ENCODE data around the gene THSD4. TPM values are rescaled to one million over a fixed set of nuclear protein-coding genes. Genes with fewer than 3 reads are reported as not detected.

Gene THSD4
- total RNA-seq, 2 donors from 2014 or later: 71.2 to 150 TPM

- TF ChIP-seq CTCF (IDR thresholded peaks at IDR 0.05): no peak
- no peak for DNase-seq (ENCODE audit: low spot score)
- ATAC-seq (ENCODE audit: insufficient number of reproducible peaks, low FRiP score, low read depth): no peak
- H3K9me3 ChIP-seq: no peaks in the 10 kb centered on the region
- no peak overlapping the region for H3K4me3 ChIP-seq
- no peak overlapping the region for H3K27ac ChIP-seq
- H3K27me3 ChIP-seq (replicated peaks; ENCODE audit: insufficient read depth): no peaks in the 10 kb centered on the region
- H3K4me1 ChIP-seq (ENCODE audit: control insufficient read depth in 1 of 2, low read depth in 2 of 2): peaks cover 0 to 4% of the 10 kb centered on the region in 2 donors
- no peaks in the 10 kb centered on the region for H3K36me3 ChIP-seq
Measured at GRCh38 chr15:71541746-71542145, 426.5 kb downstream of the THSD4 start.

DNA sequence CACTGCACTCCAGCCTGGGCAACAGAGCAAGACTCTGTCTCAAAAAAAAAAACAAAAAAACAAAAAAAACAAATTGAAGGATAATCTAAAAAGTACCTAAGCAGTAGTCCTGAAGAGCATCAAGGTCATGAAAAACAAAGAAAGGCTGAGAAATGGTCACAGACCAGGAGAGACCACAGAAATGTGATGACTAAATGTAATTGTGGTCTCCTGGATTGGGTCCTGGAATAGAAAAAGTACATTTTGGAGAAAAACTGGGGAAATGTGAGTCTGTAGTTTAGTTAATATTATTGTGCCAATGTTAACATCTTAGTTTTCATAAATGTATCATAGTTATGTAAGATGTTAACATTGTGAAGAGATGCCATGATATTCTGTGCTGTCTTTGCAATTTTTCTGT, 427.6 kb downstream of the THSD4 start:
- H3K27ac ChIP-seq: no peak overlapping the region
- H3K9me3 ChIP-seq: no peaks in the 10 kb centered on the region
- H3K27me3 ChIP-seq (replicated peaks; ENCODE audit: insufficient read depth): no peaks in the 10 kb centered on the region
- no peak for TF ChIP-seq CTCF (IDR thresholded peaks at IDR 0.05)
- H3K4me3 ChIP-seq: no peak overlapping the region
- no peaks in the 10 kb centered on the region for H3K36me3 ChIP-seq
- H3K4me1 ChIP-seq (ENCODE audit: control insufficient read depth in 1 of 2, low read depth in 2 of 2): peaks cover 2 to 12% of the 10 kb centered on the region in 2 donors
- DNase-seq (ENCODE audit: low spot score): no peak
- no peak for ATAC-seq (ENCODE audit: insufficient number of reproducible peaks, low FRiP score, low read depth)

- TF ChIP-seq CTCF (IDR thresholded peaks at IDR 0.05): no peak
- Histone ChIP-seq H3K4me1 (ENCODE audit: control insufficient read depth in 1 of 2, low read depth in 2 of 2) (peaks cover 2 to 17% of the 10 kb centered on the region in 2 donors), H3K36me3 (no peaks in the 10 kb centered on the region), H3K27ac (no peak overlapping the region), H3K4me3 (no peak overlapping the region), H3K9me3 (no peaks in the 10 kb centered on the region), H3K27me3 (replicated peaks; ENCODE audit: insufficient read depth) (no peaks in the 10 kb centered on the region)
- no peak for DNase-seq (ENCODE audit: low spot score)
- ATAC-seq (ENCODE audit: insufficient number of reproducible peaks, low FRiP score, low read depth): no peak
Measured at GRCh38 chr15:71543413-71543812, 428.1 kb downstream of the THSD4 start.

DNA sequence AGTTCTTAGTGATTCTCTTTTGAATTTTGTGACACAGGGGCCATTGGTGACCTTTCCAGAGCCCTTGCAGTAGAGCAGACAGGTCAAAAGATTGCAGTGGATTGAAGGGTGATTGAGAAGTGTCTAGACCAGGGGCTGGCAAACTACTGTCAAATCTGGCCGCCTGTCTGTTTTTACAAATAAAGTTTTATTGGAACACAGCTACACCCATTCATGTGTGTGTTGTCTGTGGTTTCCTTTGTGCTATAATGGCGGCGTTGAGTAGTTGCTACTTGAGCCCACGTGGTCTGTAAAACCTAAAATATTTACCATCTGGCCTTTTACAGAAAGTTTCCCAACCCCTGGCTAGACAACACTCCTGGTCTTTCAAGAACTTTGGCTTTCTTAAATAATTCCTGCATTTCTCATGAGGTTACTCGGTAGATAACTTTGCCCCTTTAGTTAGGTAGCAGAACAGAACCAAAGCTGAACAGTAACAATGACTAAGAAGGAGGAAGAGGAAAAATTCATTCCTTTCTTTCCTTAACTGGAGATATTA, 430.0 kb downstream of the THSD4 start:
- no peak overlapping the region for H3K4me3 ChIP-seq
- DNase-seq (ENCODE audit: low spot score): no peak
- H3K36me3 ChIP-seq: no peaks in the 10 kb centered on the region
- no peak overlapping the region for H3K27ac ChIP-seq
- no peak for TF ChIP-seq CTCF (IDR thresholded peaks at IDR 0.05)
- no peaks in the 10 kb centered on the region for H3K9me3 ChIP-seq
- no peaks in the 10 kb centered on the region for H3K27me3 ChIP-seq (replicated peaks; ENCODE audit: insufficient read depth)
- ATAC-seq (ENCODE audit: insufficient number of reproducible peaks, low FRiP score, low read depth): no peak
- H3K4me1 ChIP-seq (ENCODE audit: control insufficient read depth in 1 of 2, low read depth in 2 of 2): peaks cover 2 to 23% of the 10 kb centered on the region in 2 donors

GRCh38 chr15:71545923-71546322, 430.7 kb downstream of the THSD4 start:
- no peak for TF ChIP-seq CTCF (IDR thresholded peaks at IDR 0.05)
- ATAC-seq (ENCODE audit: insufficient number of reproducible peaks, low FRiP score, low read depth) (no peak), DNase-seq (ENCODE audit: low spot score) (no peak)
- Histone ChIP-seq H3K4me3 (no peak overlapping the region), H3K9me3 (no peaks in the 10 kb centered on the region), H3K27ac (no peak overlapping the region), H3K36me3 (no peaks in the 10 kb centered on the region), H3K4me1 (ENCODE audit: control insufficient read depth in 1 of 2, low read depth in 2 of 2) (peaks cover 2 to 23% of the 10 kb centered on the region in 2 donors), H3K27me3 (replicated peaks; ENCODE audit: insufficient read depth) (no peaks in the 10 kb centered on the region)

Data from thoracic aorta (tissue), 2 donors.